Neural crest cell (in vitro differentiated cells): ENCODE measurements around the gene CADM1. TPM values are rescaled to one million over a fixed set of nuclear protein-coding genes. Genes with fewer than 3 reads are reported as not detected.

Experiments
- DNase-seq: peaks from one replicate; pipeline ENCODE4 v3.0.0; 2021; ENCODE audit warnings: low read depth, mixed read lengths, low spot score
- H3K27ac Mint-ChIP-seq: one replicate; pipeline ENCODE4 v1.8.0; 2021; ENCODE audit warnings: mild to moderate bottlenecking, mixed read lengths; ENCODE audit not compliant: unreplicated experiment
- H3K27me3 Mint-ChIP-seq: 2 replicates; pipeline ENCODE4 v1.8.0; 2021; ENCODE audit warnings: low read depth, mild to moderate bottlenecking, mixed read lengths
- H3K36me3 Mint-ChIP-seq: 2 replicates; pipeline ENCODE4 v1.8.0; 2021; ENCODE audit warnings: low read depth, mild to moderate bottlenecking, mixed read lengths
- H3K4me1 Mint-ChIP-seq: 2 replicates; pipeline ENCODE4 v1.8.0; 2021; ENCODE audit warnings: mixed read lengths
- H3K4me3 Mint-ChIP-seq: one replicate; pipeline ENCODE4 v1.8.0; 2021; ENCODE audit warnings: mild to moderate bottlenecking, mixed read lengths
- H3K9me3 Mint-ChIP-seq: 2 replicates; pipeline ENCODE4 v1.8.0; 2021; ENCODE audit warnings: mixed read lengths
- total RNA-seq: library from RNA; stranded (reverse); gene quantifications from 2 replicates; pipeline ENCODE4 v1.2.1, GENCODE V29; 2021
- TF ChIP-seq, protein P1 (sequence below): fragments of 200-600 bp; sonication (generic); conservative IDR thresholded peaks from 2 replicates; pipeline ENCODE4 v1.5.0; 2021; ENCODE audit warnings: antibody characterized with exemption, mild to moderate bottlenecking

CADM1 gene
- total RNA-seq, 1 donor from 2014 or later = 112 TPM

DNA sequence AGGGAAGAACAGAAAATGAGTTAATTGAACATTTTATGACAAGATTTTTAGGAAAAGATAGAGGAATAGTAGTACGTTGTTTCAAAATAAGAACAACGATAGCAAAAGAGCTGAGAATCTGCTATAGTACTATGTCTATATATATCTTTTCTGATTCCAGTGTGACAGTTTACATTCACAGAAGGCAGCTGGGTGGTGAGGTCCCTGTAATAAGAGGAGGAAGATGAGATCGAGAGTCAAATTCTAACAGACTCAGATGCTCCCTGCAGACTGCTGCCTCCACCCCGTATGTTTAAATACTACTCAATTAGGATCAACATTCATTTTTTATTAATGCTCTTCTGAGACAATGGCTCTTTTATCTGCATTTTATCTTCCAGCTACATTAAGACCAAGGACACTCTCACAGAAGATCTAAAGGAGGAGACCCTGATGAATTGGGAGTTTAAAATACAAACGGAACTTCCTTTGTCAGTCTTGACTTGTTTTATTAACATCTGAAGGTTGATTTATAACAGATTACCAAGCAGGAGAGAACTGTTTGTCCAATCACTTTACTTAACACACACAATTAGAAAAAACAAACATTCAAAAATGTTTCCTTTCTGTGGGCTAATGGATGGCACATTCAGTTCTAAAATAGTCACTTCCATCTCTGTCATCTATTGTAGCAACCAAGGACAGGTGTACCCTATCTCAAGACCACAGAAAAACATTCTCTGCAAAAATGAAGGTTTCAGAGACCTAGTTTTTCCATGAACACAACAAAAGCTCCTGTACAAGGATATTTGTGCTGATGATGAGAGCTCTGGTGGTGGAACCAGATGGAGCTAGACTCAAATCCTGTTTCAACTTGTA is 240.2 kb downstream of the CADM1 start:
- Mint-ChIP-seq H3K27ac (no peak overlapping the region), H3K4me3 (no peak overlapping the region), H3K4me1 (peaks cover 28% of the 10 kb centered on the region), H3K27me3 (no peaks in the 10 kb centered on the region), H3K36me3 (no peaks in the 10 kb centered on the region), H3K9me3 (no peaks in the 10 kb centered on the region)
- DNase-seq = no peak
- TF ChIP-seq, protein P1, sequence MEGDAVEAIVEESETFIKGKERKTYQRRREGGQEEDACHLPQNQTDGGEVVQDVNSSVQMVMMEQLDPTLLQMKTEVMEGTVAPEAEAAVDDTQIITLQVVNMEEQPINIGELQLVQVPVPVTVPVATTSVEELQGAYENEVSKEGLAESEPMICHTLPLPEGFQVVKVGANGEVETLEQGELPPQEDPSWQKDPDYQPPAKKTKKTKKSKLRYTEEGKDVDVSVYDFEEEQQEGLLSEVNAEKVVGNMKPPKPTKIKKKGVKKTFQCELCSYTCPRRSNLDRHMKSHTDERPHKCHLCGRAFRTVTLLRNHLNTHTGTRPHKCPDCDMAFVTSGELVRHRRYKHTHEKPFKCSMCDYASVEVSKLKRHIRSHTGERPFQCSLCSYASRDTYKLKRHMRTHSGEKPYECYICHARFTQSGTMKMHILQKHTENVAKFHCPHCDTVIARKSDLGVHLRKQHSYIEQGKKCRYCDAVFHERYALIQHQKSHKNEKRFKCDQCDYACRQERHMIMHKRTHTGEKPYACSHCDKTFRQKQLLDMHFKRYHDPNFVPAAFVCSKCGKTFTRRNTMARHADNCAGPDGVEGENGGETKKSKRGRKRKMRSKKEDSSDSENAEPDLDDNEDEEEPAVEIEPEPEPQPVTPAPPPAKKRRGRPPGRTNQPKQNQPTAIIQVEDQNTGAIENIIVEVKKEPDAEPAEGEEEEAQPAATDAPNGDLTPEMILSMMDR = no peak

DNA sequence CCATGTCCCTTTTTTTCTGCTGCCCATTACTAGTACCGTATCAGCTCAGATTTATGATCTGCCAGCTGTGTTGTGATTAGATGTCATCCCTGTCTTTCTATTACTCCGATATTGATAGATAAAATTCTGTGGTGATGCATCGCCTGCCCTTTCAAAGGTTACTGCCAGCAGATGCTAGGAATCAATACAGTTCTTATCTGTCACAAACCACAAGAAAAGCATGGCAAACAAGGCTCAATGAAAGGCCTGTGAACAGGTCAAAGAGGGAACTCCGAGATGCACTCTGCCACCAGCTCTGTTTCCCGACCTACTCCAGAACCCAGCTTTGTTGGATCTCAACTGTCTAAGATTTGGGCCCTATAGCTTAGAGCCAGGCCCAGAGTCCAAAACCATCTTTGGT is 246.0 kb downstream of the CADM1 start:
- TF ChIP-seq, protein P1 = no peak
- Mint-ChIP-seq H3K9me3 (no peaks in the 10 kb centered on the region), H3K27ac (no peak overlapping the region), H3K4me3 (no peak overlapping the region), H3K4me1 (peaks cover 18% of the 10 kb centered on the region), H3K36me3 (no peaks in the 10 kb centered on the region), H3K27me3 (no peaks in the 10 kb centered on the region)
- DNase-seq = no peak

GRCh38 chr11:115257678-115258077 is 246.5 kb downstream of the CADM1 start:
- Mint-ChIP-seq H3K36me3 (no peaks in the 10 kb centered on the region), H3K4me3 (no peak overlapping the region), H3K27me3 (no peaks in the 10 kb centered on the region), H3K4me1 (peaks cover 18% of the 10 kb centered on the region), H3K27ac (no peak overlapping the region), H3K9me3 (no peaks in the 10 kb centered on the region)
- DNase-seq = no peak
- TF ChIP-seq, protein P1 = no peak

DNA sequence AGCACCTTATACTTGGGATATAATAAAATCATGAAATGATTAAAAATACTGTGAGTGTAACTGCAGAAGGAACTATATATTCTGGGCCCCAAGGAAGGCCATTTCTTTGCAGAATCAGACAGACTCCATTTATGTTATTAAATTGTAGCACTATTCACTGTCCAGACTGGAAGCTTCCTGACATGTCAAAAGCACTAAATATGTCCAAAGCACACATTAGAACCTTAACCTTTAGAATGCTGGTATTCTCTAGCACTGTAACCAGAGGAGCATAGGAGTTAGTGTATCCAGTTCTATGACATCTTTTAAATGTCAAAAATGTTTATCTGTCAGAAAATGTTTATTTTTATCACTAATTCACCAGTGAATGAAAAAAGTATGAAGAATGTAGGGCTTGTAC is 246.9 kb downstream of the CADM1 start:
- Mint-ChIP-seq H3K4me3 (no peak overlapping the region), H3K4me1 (peaks cover 18% of the 10 kb centered on the region), H3K27ac (no peak overlapping the region), H3K27me3 (no peaks in the 10 kb centered on the region), H3K36me3 (no peaks in the 10 kb centered on the region), H3K9me3 (no peaks in the 10 kb centered on the region)
- TF ChIP-seq, protein P1 = no peak
- no peak for DNase-seq

- TF ChIP-seq, protein P1 = no peak
- H3K4me3 Mint-ChIP-seq = no peak overlapping the region
- no peaks in the 10 kb centered on the region for H3K9me3 Mint-ChIP-seq
- no peak for DNase-seq
- peaks cover 18% of the 10 kb centered on the region for H3K4me1 Mint-ChIP-seq
- H3K27me3 Mint-ChIP-seq = no peaks in the 10 kb centered on the region
- no peaks in the 10 kb centered on the region for H3K36me3 Mint-ChIP-seq
- no peak overlapping the region for H3K27ac Mint-ChIP-seq
These were observed 247.6 kb downstream of the CADM1 start for GRCh38 chr11:115256397-115257197.
